Stimulated activated CD4-positive, alpha-beta T cell treated with anti-CD3 and anti-CD28 coated beads, Interleukin-4, amount 100 ng/mL, for 24 hours (primary cell): Measurements from ENCODE around the gene MFAP1.
"Not testable (repeated sequence)": the region's sequence is repeated elsewhere in the genome, so short reads cannot be mapped to it uniquely, and the experiment has no call there.

Experiments used
- DNase-seq: peaks from one replicate; pipeline ENCODE4 v3.0.0-alpha.2; 2020

MFAP1 gene

DNA sequence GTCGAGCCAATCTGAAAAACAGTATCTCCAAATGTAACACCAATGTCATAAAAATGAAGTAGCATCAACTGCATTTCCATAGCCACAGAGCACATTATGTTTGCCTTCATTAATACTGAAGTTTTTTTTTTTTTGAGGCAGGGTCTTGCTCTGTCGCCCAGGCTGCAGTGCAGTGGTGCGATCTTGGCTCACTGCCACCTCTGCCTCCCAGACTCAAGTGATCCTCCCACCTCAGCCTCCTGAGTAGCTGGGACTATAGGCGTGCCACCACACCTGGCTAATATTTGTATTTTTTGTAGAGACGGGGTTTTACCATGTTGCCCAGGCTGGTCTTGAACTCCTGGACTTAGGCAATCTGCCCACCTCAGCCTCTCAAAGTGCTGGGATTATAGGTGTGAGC is 9.4 kb downstream of the MFAP1 start:
- DNase-seq, result not testable (repeated sequence)

DNA sequence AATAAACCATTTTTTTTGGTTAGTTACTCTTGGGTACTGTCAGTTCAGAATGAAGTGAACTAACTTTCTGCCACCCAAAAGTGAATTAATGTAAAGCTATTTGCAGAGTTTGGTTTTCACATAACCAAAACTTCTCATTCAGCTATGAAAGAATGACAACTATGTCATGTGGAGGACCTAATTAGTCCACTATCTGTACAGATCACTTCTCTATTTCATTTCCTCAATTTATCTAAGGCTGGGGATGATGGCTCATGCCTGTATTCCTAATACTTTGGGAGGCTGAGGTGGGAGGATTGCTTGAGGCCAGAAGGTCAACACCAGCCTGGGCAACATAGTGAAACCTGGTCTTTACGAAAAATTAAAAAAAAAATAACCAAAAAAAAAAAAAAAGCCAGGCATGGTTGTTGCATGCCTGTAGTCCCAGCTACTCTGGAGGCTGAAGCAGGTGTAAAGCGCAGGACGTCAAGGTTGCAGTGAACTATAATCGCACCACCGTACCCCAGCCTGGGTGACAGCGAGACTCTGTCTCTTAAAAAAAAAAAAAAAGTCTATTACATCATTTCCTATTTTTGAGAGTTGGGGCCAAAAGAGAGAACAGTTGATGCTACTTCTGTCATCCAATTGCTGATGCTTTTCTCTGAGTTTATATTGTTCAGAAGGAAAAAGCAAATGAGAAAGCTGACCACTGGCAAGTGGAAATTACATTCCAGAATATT is 15.4 kb downstream of the MFAP1 start:
- no peak for DNase-seq

DNA sequence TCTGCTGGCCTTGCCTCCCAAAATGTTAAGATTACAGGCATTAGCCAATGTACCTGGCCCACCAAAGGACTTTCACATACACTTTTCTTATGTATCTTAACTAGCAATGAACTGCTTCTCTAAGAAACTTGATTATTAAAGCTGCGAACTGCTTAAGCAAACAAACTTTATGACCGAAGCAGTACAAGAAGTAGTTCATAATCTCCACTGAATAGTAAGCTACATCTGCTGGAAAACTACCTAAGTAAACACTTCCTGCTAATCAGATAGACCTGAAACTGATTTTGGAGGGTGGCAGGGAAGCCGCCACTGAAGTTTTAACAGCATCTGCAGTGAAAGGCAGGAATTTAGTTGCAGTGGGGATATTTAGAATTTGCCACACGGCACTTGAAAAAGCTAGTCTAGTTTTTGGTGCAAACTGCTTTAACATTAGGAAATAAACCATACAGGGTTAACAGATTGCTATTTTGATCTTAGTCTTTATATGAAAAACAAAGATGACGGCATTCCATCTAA is 16.0 kb downstream of the MFAP1 start:
- no peak for DNase-seq

DNA sequence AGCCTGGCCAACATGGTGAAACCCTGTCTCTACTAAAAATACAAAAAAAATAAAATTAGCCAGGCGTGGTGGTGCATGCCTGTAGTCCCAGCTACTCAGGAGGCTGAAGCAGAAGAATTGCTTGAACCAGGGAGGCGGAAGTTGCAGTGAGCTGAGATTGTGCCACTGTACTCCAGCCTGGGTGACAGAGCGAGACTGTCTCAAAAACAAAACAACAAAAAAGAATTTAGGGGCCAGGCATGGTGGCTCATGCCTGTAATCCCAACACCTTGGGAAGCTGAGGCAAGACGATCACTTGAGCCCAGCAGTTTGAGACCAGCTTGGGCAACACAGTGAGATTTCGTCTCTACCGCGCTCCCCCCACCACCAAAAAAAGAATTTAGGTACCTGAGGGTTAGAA is 21.8 kb downstream of the MFAP1 start:
- not testable (repeated sequence) for DNase-seq

DNA sequence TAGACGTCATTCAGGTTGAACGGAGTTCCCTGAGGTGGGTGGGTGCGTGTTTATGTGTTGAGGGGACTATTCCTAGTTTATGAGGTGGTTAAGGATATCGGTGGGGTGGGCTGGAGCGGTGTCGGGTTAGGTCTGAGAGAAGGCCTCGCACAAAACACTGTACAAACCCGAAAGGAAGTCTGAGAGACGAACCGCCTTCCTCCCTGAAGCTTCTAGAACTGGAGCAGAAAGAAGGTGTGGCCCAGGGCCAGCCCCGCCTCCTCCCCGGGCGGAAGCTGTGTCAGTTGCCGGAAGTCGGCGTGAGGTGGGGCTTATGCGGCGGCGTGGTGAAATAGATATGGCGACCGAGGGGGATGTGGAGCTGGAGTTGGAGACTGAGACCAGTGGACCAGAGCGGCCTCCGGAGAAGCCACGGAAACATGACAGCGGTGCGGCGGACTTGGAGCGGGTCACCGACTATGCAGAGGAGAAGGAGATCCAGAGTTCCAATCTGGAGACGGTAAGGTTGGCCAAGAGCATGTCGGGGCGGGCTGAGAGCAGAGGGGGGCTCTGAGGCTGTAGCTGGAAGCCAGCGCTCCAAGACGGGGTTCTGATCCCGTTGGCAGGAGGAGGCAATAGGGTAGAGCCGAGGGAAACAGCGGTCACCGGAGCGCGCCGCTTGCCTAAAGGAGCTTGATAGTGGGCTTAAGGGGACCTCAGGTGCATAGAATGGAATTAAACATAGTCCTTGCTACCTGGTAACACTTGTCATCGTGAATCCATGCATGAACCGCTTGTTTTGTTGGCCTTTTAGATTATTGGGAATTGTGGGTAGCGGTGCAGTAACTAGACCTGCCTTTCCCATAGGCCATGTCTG is 24.0 kb downstream of the MFAP1 start, which contains the start of gene HYPK:
Gene HYPK (plus strand): TSS at position 314 of the 856 bp plus-strand sequence. CDS start 24 bp downstream, at position 338.
- peak; percentile 92 for DNase-seq

DNA sequence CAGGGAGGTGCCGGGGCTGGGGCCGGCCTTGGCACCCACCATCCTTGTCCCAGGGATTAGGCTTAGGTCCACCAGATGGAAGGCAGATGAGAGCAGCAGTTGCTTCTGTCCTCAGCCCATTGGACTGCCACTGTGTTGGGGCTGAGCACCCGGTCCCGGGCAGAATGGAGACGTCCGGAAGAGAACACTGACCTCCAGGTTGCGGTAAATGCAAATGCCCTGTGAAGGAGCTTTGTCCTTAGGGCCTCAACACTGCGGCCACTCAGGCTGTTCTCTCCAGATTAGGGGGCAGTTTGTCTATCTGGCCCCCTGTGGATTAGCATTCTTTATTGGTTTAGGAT is 24.6 kb downstream of the MFAP1 start, which contains the start of gene SERINC4:
Gene SERINC4 (minus strand): TSS at position 276 of the 341 bp plus-strand sequence. CDS start 234 bp downstream, at position 42.
- DNase-seq, result no peak

DNA sequence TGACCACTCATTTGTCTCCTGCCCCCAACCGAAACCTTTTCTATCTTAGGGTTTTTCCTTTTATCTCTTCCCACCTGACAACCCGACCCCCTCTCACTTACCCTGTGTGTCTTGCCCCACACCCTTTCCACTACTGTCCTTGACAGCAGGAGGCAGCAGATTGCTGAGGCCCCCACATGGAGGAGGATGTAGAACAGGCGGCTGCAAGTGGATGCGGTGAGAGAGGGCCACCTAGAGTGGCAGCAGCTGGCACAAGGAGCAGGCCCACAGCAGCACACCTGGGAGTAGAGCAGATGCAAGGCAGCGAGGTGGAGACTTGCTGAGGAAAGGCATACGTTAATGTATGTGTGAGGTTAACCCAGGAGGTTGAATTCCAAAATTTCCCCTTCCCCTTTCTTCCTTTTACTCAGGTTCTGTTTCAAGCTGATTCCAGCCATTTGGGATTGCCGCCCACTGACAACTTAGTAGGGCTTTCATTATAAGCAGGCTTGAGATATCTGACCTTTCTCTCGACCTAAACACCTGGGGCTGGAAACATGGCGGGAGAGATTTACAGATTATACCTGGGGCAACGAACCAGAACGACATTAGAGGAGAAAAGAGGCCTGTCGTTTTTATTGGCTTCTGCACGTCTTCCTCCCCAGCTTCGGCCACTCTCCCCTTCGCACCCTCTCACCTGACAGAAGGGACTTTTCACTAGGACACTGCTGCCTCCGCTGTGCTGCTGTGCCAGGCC is 25.1 kb downstream of the MFAP1 start:
- no peak for DNase-seq

DNA sequence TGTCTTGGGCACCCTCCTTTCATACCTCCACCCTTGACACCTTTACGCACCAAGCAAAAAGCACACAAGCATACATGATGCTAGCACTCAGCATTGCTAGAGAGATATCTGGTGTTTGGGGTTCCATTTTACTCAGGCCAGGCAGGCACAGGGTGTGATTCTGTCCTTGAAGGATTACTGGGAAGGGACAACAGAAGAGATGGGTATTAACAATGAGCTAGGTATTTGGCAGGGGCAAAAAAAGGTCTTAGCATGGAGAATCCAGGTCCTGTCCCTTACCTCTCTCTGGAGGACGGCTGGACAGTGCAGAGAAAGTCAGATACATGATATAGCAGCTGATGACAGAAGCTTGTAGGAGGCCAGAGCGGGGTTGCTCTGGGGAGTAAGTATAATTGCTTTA is 27.9 kb downstream of the MFAP1 start:
- no peak for DNase-seq

DNA sequence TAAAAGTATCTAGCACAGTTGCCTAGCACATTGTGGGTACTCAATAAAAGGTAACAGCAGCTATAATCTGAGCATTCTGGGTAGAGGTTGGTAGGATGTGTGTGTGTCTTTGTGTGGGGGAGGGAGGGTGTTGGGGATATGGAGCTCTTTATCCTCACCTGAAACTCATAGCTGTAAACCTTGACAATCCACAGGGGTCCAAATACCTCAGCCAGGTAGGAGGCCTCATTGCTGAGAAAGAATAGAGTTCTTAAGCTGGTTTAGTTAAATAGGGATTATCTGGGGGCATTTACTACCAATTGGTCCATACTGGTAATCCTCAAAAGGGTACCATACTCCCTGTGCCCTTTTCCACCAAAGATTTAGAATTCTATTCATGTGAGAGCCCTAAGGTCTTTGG is 28.5 kb downstream of the MFAP1 start:
- DNase-seq, result no peak

DNA sequence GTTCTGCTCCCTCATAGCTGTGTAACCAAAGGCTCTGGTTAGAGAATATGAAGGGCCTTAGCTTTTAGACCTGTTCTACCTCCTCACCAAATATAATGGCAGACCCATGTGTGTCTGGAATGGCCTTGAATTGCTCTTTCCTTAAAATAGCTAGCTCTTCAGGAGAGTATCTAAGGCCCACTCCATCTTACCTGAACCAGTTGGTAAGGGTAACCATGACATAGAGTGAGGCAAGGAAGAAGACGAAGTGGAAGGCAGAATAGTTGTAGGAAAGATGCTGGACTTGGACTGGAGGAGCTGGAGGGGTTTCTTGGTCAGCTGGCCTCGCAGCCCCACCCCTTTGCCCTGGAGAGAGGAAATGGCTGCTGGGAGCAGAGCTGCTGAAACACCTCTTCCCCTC is 29.3 kb downstream of the MFAP1 start:
- DNase-seq, result no peak

DNA sequence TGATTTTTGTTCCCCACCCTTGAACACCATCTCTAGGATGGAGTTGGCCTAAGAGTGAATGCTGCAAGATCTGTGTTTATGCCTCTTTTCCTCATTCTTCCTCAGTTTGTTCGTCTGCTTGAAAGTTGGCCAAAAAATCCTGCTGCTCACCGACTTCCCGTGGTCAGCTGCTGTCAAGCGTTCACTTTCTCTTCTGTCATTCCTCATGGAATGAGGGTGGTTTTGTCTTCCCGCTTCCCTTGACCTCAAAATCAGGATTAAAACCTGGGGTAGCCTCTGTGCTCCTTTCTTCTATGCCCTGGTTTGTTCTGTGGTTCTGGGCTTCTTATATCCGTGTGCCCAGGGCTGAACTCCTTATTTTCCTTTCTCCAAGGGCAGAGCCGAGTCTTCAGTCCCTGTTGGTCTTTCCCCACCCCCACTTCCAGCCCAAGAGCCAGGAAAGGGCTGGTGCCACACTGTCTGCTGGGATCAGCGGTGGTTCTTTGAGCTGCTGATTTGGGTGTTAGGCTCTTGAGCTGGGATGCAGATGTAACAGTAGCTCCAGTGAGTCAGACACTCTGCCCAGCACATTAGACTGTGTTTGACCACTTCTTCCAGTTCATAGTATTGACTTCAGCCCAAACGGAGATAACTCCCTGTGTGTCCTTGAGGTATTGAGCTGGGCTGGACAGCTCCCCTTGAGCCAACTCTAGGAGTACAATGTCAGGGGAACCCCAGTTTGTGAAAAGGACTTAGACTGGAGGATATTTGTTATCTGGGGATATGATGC is 30.0 kb downstream of the MFAP1 start:
- DNase-seq, result no peak

DNA sequence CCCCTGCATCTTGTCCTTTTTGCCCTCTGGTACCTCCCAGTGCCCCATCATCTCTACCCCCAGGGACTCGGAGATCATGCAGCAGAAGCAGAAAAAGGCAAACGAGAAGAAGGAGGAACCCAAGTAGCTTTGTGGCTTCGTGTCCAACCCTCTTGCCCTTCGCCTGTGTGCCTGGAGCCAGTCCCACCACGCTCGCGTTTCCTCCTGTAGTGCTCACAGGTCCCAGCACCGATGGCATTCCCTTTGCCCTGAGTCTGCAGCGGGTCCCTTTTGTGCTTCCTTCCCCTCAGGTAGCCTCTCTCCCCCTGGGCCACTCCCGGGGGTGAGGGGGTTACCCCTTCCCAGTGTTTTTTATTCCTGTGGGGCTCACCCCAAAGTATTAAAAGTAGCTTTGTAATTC is 30.8 kb downstream of the MFAP1 start:
- DNase-seq, result no peak

DNA sequence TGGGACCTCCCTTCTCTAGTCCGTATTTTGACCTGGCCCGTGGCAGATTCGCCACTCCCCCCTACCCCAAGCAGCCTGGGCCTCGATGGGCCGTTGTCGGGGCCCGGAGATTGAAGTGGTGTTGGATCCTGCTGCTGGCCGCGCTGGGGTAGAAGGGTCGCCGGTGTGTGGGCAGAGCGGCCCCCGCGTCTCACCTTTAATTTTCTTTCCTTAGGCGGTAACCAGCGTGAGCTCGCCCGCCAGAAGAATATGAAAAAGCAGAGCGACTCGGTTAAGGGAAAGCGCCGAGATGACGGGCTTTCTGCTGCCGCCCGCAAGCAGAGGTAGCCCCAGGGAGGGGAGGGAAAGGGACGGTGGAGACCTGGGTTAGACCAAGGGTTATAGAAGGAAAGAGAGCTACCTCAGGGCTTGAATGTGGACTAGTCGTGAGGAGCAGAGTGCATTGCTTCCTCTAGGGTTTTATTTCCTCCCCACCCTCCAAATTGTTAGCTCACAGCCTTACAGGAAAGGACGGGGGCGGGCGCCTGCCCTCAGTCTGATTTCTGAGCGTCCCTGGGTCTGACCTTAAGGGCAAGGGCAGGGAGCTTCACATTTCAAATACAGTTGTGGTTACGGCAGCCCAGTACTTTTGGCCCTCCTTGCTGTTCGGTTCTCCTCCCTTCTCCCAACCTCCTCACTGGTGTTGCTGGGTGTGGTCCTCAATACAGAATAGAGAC is 31.6 kb downstream of the MFAP1 start:
- DNase-seq, result peak; percentile 25

DNA sequence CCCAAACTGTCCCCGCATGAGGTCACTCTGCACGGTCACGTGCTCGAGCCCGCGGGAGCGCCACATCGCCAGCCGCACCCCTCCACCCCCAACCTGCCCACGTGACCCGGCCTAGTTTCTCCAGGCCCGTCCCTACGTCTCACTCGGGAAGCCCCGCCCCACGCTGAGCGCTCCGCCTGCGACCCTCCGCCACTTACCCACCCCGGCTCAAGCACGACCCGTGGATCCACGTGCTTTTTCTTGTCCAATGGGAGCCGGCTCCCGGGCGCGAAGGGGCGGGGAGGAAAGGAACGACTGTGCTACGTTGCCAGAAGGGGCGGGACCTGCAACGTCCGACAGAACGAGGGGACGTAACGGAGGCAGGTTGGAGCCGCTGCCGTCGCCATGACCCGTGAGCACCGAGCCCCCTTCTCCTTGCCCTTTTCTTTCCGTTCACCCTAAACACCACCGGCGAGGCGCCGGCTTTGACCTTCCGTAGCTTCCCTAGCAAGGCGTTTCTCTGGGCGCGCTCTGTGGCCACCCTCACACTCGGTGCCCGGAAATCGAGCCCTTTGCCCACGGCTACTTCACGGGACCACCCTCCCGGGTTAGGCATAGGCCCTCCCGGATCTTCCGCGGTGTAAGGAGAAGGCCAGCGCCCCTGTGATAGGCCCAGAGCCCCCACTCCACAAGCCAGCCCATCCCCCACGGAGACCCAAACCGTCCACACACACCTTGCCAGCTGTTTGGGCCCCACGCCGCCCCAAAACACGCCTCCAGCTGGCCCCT is 32.3 kb downstream of the MFAP1 start, which contains the start of gene SERF2:
Gene SERF2 (plus strand): TSS at position 328 of the 768 bp plus-strand sequence. CDS start 57 bp downstream, at position 385.
- peak; percentile 100 for DNase-seq

DNA sequence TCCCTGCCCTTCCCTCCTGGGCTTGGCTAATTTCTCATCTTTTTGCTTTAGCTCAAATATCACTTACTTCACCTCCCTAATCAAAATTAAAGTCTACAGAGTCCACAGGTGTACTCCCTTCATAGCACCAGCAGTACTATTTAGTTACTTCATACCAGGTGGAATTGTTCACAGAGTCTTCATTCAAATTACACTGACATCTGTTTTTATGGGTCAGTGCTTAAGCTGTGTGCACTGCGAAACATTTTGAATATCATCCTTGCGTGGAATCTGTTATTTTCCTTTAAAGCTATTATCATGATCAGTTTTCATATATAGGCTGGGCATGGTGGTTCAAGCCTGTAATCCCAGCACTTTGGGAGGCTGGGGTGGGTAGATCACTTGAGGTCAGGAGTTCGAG is 35.1 kb downstream of the MFAP1 start:
- DNase-seq, result no peak

DNA sequence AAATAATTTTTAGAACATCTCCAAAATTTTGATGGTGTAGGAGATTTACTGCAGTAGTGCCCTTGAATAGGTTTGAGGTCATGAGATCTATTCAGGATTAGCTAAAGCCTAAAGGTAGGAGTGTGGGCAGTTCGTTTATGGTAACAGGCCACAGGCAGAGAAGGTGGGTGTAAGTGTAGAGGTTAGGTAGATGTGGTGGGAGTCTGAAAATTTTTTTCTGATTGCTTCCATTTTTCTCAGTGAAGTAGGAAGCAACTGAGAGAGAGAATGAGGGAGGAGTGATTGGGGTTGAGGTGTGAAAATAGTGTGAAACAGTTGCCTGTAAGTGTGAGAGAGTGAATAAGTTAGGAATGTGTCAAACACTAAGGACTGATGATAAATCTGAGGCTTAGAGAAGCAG is 45.5 kb downstream of the MFAP1 start:
- DNase-seq, result no peak

DNA sequence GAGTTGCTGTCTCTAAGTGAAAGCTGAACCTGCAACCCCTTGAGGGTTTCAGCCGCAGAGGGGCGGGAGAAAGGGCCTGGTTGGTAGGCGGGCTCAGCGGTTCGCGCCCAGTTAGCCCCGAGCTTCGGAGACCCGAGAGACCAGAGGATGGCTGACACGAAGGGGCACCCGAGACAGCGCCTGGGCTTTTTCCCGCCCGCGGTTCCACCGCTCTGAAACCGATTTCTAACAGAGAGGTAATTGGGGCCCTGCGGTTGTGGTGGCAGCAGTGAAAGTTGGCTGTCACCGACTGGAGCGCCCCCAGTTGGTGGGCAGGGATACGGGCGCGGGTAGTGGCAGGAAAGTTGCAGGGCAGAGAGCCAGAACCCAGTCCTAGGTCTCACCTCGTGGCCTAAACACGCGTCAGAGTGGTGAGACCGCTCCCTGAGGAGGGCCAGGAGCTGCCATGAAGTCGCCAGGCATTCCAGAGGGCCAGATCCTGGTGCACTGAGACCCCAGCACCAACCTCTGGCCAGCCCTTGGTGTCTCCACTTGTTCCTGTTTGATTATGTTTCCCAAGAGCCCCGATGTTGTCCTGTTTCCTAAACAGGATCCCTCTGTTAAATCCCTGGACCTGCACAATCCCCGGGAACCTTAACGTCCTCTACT is 47.1 kb downstream of the MFAP1 start:
- DNase-seq, result peak; percentile 86

DNA sequence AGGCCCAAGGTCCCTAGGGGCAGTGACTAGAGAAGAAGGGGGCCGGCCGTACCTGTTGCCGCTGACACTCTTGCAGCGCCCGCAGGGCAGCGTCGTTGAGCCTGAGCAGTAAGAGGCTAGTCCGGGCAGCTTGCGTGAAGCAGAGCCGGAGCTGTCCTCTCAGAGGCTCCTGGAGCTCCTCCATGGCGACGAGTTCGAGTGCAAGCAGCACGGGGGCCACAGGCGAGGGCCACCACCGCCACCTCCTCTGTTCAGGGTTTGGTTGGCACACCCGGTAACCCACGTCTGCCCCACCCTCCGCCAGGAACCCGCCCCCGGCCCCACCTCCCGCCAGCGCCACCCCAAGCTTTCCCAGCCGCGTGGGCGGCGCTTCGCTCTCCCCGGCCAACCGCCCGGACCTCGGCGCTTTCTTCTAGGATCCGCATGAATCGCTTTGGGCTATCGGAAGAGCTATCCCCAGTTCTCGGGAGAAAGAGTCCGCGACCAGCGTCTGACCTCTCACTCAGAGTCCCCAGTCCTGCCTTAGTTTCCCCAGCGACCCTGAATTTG is 47.7 kb downstream of the MFAP1 start, which contains the start of gene ELL3:
Gene ELL3 (minus strand): TSS at position 249 of the 549 bp plus-strand sequence. CDS start 65 bp downstream, at position 184.
- peak; percentile 68 for DNase-seq

DNA sequence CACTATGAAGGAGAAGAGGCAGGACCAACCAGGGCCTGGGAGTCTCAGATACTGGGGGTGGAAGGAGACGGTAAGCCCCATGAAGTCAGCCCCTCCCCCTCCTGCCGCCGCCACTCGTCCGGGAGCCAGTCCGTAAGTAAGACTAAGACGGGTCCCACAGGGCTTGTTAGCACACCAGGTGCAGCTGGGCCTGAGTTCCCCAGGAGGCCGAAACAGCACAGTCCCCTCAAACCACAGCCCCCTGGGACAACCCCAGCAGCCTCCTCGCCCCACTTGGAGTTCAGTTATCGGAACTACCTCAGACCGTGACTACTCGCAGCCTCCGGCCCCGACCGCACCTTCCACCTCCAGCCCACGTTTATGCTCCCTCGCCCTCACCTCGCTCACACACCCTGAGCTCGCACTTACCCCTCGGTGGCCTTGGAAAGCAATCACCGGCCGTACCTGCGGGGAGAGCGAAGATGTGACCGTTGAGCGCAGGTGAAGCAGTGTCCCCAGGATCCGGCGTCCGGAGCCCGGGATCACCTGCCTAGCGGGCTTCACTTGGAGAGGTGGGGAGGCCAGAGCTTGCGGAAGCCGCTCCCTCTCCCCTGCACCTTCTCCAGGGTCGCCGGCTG is 48.3 kb downstream of the MFAP1 start:
- DNase-seq, result peak; percentile 19
